ENCODE results near the gene DCST1.

DCST1 gene

GRCh38 chr1:155001425-155001674 lies 32.3 kb upstream of the DCST1 start:
- no peak for DNase-seq

GRCh38 chr1:155001675-155002463 lies 31.8 kb upstream of the DCST1 start:
- DNase-seq = peak; percentile 98 to 99

GRCh38 chr1:155002464-155003226 lies 31.0 kb upstream of the DCST1 start, which contains the start of gene ZBTB7B:
Gene ZBTB7B, plus strand, starts transcription at chr1:155002802. Its CDS starts 11,859 bp downstream, at chr1:155014661.
- no peak for DNase-seq

- no peak for DNase-seq
These were observed 30.3 kb upstream of the DCST1 start for GRCh38 chr1:155003227-155003765.

- no peak for DNase-seq
These were observed 29.8 kb upstream of the DCST1 start for GRCh38 chr1:155003766-155004351.

GRCh38 chr1:155004352-155005075 lies 29.1 kb upstream of the DCST1 start:
- no peak for DNase-seq

GRCh38 chr1:155005076-155006011 lies 28.3 kb upstream of the DCST1 start:
- no peak for DNase-seq

- peak; percentile 59 to 61 for DNase-seq
These were observed 27.0 kb upstream of the DCST1 start for GRCh38 chr1:155006601-155007101.

- no peak for DNase-seq
These were observed 26.3 kb upstream of the DCST1 start for GRCh38 chr1:155007251-155007828.

- no peak for DNase-seq
These were observed 25.3 kb upstream of the DCST1 start for GRCh38 chr1:155008015-155008941.

- DNase-seq = no peak
These were observed 24.4 kb upstream of the DCST1 start for GRCh38 chr1:155009221-155009711.

- DNase-seq = no peak
These were observed 23.9 kb upstream of the DCST1 start for GRCh38 chr1:155009742-155010141.

- DNase-seq = peak in 1 of 2 donors; percentile 42
These were observed 23.3 kb upstream of the DCST1 start for GRCh38 chr1:155010211-155010918.

- DNase-seq = no peak
These were observed 22.6 kb upstream of the DCST1 start for GRCh38 chr1:155011004-155011416.

GRCh38 chr1:155011437-155012025 lies 22.1 kb upstream of the DCST1 start:
- no peak for DNase-seq

- DNase-seq = peak; percentile 83 to 86
These were observed 21.5 kb upstream of the DCST1 start for GRCh38 chr1:155012026-155012546.

- peak in 1 of 2 donors; percentile 50 for DNase-seq
These were observed 20.6 kb upstream of the DCST1 start for GRCh38 chr1:155012776-155013602.
